Ishikawa (cell line): ENCODE results near the gene NT5E.

Experiments used
- FOXM1 ChIP-seq: IDR thresholded peaks from 2 replicates; pipeline ENCODE4 v1.6.1; 2012; ENCODE audit warnings: low read depth, borderline replicate concordance
- NFIC ChIP-seq: IDR thresholded peaks from 2 replicates; pipeline ENCODE4 v1.6.1; 2012
- YY1 ChIP-seq: IDR thresholded peaks from 2 replicates; pipeline ENCODE4 v1.6.1; 2012; ENCODE audit warnings: low read depth
- TF ChIP-seq, protein P1 (sequence below): IDR thresholded peaks from 2 replicates; pipeline ENCODE4 v1.6.1; 2012; ENCODE audit warnings: low read depth, mild to moderate bottlenecking

DNA sequence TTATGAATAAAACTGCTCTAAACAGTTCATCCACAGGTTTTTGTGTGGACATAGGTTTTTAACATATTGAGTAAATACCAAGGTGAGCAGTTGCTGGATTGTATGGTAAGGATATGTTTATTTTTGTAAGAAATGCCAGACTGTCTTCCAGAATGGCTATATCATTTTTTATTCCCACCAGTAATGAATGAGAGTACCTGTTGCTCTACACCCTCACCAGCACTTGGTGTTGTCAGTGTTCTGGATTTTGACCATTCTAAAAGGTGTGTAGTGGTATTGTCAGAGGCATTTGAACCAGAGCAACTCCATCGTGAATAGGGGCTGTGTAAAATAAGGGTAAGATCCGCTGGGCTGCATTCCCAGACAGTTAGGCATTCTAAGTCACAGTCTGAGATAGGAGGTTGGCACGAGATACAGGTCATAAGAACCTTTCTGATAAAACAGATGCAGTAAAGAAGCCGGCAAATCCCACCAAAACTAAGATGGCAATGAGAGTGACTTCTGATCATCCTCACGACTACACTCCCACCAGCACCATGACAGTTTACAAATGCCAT is 12.9 kb upstream of the NT5E start:
- TF ChIP-seq FOXM1 (no peak), YY1 (no peak), NFIC (no peak)
- TF ChIP-seq, protein P1, sequence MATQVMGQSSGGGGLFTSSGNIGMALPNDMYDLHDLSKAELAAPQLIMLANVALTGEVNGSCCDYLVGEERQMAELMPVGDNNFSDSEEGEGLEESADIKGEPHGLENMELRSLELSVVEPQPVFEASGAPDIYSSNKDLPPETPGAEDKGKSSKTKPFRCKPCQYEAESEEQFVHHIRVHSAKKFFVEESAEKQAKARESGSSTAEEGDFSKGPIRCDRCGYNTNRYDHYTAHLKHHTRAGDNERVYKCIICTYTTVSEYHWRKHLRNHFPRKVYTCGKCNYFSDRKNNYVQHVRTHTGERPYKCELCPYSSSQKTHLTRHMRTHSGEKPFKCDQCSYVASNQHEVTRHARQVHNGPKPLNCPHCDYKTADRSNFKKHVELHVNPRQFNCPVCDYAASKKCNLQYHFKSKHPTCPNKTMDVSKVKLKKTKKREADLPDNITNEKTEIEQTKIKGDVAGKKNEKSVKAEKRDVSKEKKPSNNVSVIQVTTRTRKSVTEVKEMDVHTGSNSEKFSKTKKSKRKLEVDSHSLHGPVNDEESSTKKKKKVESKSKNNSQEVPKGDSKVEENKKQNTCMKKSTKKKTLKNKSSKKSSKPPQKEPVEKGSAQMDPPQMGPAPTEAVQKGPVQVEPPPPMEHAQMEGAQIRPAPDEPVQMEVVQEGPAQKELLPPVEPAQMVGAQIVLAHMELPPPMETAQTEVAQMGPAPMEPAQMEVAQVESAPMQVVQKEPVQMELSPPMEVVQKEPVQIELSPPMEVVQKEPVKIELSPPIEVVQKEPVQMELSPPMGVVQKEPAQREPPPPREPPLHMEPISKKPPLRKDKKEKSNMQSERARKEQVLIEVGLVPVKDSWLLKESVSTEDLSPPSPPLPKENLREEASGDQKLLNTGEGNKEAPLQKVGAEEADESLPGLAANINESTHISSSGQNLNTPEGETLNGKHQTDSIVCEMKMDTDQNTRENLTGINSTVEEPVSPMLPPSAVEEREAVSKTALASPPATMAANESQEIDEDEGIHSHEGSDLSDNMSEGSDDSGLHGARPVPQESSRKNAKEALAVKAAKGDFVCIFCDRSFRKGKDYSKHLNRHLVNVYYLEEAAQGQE = no peak
